ENCODE data around the gene DISP3.

The DISP3 gene

GRCh38 chr1:11456965-11457364, 22.0 kb upstream of the DISP3 start:
- no peak for DNase-seq (ENCODE audit: low spot score)

GRCh38 chr1:11458811-11459275, 20.1 kb upstream of the DISP3 start:
- DNase-seq (ENCODE audit: low spot score): no peak

GRCh38 chr1:11461531-11462137, 17.3 kb upstream of the DISP3 start:
- no peak for DNase-seq (ENCODE audit: low spot score)

GRCh38 chr1:11462224-11462923, 16.6 kb upstream of the DISP3 start:
- no peak for DNase-seq (ENCODE audit: low spot score)

GRCh38 chr1:11463177-11463576, 15.8 kb upstream of the DISP3 start:
- no peak for DNase-seq (ENCODE audit: low spot score)

- DNase-seq (ENCODE audit: low spot score): no peak
These were observed 13.6 kb upstream of the DISP3 start for GRCh38 chr1:11465307-11465706.

- DNase-seq (ENCODE audit: low spot score): no peak
These were observed 12.5 kb upstream of the DISP3 start for GRCh38 chr1:11466416-11466815.

GRCh38 chr1:11468878-11469277, 10.1 kb upstream of the DISP3 start:
- no peak for DNase-seq (ENCODE audit: low spot score)

- no peak for DNase-seq (ENCODE audit: low spot score)
These were observed 8.0 kb upstream of the DISP3 start for GRCh38 chr1:11470912-11471311.

- no peak for DNase-seq (ENCODE audit: low spot score)
These were observed 7.5 kb upstream of the DISP3 start for GRCh38 chr1:11471473-11471872.

GRCh38 chr1:11472284-11472683, 6.7 kb upstream of the DISP3 start:
- DNase-seq (ENCODE audit: low spot score): no peak

- DNase-seq (ENCODE audit: low spot score): no peak
These were observed 6.2 kb upstream of the DISP3 start for GRCh38 chr1:11472741-11473140.

- DNase-seq (ENCODE audit: low spot score): peak; percentile 33
These were observed 5.4 kb upstream of the DISP3 start for GRCh38 chr1:11473491-11474034.

- no peak for DNase-seq (ENCODE audit: low spot score)
These were observed 4.1 kb upstream of the DISP3 start for GRCh38 chr1:11474826-11475225.

- no peak for DNase-seq (ENCODE audit: low spot score)
These were observed 3.2 kb upstream of the DISP3 start for GRCh38 chr1:11475748-11476147.

GRCh38 chr1:11479375-11479979, 522 bp downstream of the DISP3 start:
- DNase-seq (ENCODE audit: low spot score): no peak

- no peak for DNase-seq (ENCODE audit: low spot score)
These were observed 2.1 kb downstream of the DISP3 start for GRCh38 chr1:11481019-11481418.

GRCh38 chr1:11482198-11482597, 3.2 kb downstream of the DISP3 start:
- DNase-seq (ENCODE audit: low spot score): no peak

- DNase-seq (ENCODE audit: low spot score): no peak
These were observed 3.9 kb downstream of the DISP3 start for GRCh38 chr1:11482701-11483479.

GRCh38 chr1:11483581-11484320, 4.8 kb downstream of the DISP3 start:
- DNase-seq (ENCODE audit: low spot score): no peak

- no peak for DNase-seq (ENCODE audit: low spot score)
These were observed 5.3 kb downstream of the DISP3 start for GRCh38 chr1:11484321-11484655.

- DNase-seq (ENCODE audit: low spot score): no peak
These were observed 6.2 kb downstream of the DISP3 start for GRCh38 chr1:11485191-11485590.
